GM12892 (cell line): ENCODE data around the gene SPTLC2.
A peak's percentile ranks its signal among the peaks of the same experiment; 100 is the strongest.
"Not testable (repeated sequence)": the region's sequence is repeated elsewhere in the genome, so short reads cannot be mapped to it uniquely, and the experiment has no call there.

Experiments used
- DNase-seq: peaks from one replicate; pipeline ENCODE4 v3.0.0; 2011; ENCODE audit not compliant: insufficient read length
- FAIRE-seq: peaks from 2 replicates; lab custom pipeline; 2011; peaks lifted over from hg19 to GRCh38; lab: Jason Lieb, UNC
- POLR2A ChIP-seq: IDR thresholded peaks from 2 replicates; pipeline ENCODE4 v1.6.1; 2011; ENCODE audit warnings: low read depth, low read length, control low read depth
- POLR2AphosphoS5 ChIP-seq: IDR thresholded peaks from 2 replicates; pipeline ENCODE4 v1.6.1; 2011; ENCODE audit warnings: low read depth, low read length, control low read depth
- TAF1 ChIP-seq: IDR thresholded peaks from 2 replicates; pipeline ENCODE4 v1.6.1; 2011; ENCODE audit warnings: low read depth, mild to moderate bottlenecking, control low read depth, low read length, borderline replicate concordance

The SPTLC2 gene

DNA sequence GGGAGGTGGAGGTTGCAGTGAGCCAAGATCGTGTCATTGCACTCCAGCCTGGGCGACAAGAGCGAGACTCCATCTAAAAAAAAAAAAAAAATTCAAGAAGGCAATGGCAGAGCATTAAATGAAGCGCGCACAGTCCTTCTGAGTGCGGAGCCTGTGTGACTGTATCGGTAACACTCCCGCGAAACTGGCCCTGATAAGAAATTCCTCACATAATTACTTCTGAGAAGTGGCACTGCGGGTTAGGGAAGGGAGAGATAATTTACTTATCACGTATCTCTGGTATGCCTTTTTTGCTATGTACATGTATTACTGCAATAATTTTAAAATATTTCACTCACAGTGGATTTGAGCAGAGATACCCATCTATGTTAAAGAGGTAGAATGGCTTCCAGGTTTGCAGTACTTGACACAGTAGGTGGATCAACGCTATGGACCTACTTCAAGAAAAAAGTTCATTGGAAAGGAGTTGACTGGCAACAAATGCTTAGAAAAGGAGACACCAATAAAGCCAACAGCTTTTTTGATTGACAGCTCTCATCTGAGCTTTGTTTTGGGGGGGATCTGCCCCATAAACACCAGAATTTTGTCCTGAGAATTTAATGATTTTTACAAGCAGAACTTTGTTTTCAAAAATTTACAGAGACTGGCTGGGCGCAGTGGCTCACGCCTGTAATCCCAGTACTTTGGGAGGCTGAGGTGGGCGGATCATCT lies 29.2 kb upstream of the SPTLC2 start:
- FAIRE-seq (no peak), DNase-seq (no peak)
- TF ChIP-seq POLR2A: no peak
- TF ChIP-seq POLR2AphosphoS5: no peak
- no peak for TF ChIP-seq TAF1

DNA sequence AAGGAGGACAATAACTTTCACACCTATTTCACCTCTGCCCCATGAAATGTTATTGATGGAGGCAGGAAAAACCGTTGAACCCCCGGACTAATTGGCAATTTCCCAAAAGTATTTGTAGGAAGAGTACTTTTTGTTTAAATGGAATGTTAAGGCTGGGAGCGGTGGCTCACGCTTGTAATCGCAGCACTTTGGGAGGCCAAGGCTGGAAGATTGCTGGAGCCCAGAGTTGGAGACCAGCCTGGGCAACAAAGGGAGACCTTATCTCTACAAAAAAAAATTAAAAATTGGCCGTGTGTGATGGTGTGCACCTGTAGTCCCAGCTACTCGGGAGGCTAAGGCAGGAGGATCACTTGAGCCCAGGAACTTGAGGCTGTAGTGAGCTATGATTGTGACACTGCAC lies 26.0 kb upstream of the SPTLC2 start:
- TF ChIP-seq POLR2AphosphoS5 (no peak), TAF1 (no peak), POLR2A (no peak)
- DNase-seq (no peak), FAIRE-seq (no peak)

DNA sequence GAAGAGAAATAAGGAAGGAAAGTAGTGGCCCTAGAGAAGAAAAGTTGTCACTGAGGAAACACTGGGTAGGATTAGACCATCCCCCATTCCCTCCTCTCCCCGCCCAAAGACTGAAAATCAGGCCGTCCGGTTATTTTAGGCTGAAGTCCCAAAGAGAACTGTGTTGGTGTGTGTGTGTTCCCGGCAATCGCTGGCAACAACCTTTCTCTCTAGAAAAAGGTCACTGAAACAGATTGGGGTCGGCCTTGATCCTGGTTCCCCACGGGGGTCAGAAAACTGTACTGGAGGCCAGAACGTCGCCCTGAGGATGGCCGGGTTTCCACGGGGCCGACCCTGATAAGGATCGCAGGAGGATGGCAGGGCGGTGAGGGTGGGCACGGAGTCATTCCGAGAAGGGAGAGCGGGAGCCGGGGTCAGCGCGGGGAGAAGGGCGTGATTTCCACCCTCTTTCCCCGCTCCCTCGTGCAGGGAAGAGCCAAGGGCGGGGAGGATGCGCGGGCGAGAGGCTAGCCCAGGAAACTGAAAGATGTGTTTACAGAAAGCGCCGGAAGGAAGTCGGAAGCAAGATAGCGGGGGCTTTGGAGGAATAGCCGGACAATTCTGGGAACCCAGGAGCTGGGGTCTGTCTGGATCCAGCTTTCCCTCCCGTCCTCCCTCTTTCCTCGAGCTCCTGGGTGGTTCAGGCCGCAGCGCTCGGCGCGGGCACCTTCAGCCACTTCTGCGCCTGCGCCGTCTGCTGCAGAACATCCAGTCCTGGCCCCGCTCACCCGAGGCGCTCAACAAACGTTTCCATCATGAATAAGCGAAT lies 25.3 kb upstream of the SPTLC2 start:
- DNase-seq: peak; percentile 61
- peak; percentile 86 for FAIRE-seq
- TF ChIP-seq POLR2AphosphoS5 (peak; percentile 38; the same call in 1 of the 2 replicates), POLR2A (peak; percentile 36; the same call in 1 of the 2 replicates), TAF1 (no peak)

DNA sequence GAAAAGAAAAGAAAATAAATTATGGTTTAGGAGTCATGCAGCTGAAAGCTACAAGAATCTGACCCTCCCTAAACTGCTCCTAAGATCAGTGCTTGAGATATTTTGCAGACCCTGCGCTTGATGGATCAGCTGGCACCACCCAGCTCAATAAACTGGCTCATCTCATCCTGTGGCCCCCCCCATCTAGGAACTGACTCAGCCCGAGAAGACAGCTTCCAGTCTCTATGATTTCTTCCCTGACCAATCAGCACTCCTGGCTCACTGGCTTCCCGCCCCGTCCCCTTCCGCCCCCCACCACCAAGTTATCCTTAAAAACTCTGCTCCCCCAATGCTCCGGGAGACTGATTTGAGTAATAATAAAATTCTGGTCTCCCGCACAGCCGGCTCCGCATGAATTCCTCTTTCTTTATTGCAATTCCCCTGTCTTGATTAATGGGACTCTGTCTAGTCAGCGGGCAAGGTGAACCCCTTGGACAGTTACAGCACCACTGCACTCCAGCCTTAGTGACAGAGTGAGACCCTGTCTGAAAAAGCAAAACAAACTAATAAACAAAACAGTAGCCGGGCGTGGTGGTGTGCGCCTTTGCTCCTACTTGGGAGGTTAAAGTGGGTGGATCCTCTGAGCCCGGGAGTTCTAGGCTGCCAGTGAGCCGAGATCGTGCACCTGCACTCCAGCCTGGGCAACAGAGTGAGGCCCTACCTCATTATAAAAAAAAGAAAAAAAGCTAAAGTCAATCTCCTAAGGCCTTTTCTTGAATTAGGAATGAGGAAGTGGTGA lies 24.5 kb upstream of the SPTLC2 start:
- FAIRE-seq: no peak
- no peak for DNase-seq
- TF ChIP-seq TAF1 (no peak), POLR2A (no peak), POLR2AphosphoS5 (no peak)

DNA sequence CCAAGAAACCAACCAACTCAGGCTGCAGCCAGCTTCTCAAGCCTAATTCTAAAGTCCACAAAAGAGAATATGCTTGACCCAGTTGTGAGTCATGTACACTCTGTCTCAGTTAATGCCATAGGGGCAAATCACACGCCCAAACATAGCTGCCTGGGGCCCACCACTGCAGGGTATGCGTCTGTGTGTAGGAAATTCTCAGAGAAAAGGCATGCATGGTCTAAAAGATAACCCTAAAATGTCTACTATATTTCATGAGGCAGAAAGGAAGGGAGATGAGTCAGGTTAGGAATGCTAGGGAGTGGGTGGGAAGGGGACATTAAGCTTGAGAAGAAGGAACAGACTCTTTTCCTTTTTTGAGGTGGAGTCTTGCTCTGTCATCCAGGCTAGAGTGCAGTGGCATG lies 22.3 kb upstream of the SPTLC2 start:
- no peak for TF ChIP-seq POLR2AphosphoS5
- no peak for TF ChIP-seq POLR2A
- no peak for TF ChIP-seq TAF1
- FAIRE-seq: no peak
- DNase-seq: no peak

DNA sequence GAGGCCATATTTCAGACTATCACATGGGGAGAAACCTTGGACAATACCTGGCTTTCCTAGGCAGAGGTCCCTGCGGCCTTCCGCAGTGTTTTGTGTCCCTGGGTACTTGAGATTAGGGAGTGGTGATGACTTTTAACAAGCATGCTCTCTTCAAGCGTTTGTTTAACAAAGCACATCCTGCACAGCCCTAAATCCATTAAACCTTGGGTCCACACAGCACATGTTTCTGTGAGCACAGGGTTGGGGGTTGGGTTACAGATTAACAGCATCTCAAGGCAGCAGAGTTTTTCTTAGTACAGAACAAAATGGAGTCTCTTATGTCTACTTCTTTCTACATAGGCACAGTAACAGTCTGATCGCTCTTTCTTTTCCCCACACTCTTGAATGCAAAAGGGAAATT lies 19.4 kb upstream of the SPTLC2 start:
- not testable (repeated sequence) for DNase-seq, FAIRE-seq

DNA sequence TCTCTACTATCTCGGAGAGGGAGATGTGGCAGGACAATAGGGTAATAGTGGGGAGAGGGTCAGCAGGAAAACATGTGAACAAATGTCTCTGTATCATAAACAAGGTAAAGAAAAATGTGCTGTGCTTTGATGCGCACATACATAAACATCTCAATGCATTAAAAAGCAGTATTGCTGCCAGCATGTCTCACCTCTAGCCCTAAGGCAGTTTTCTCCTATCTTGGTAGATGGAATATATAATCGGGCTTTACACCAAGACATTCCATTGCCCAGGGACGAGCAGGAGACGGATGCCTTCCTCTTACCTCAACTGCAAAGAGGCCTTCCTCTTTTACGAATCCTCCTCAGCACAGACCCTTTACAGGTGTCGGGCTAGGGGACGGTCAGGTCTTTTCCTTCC lies 19.0 kb upstream of the SPTLC2 start:
- not testable (repeated sequence) for FAIRE-seq, DNase-seq

DNA sequence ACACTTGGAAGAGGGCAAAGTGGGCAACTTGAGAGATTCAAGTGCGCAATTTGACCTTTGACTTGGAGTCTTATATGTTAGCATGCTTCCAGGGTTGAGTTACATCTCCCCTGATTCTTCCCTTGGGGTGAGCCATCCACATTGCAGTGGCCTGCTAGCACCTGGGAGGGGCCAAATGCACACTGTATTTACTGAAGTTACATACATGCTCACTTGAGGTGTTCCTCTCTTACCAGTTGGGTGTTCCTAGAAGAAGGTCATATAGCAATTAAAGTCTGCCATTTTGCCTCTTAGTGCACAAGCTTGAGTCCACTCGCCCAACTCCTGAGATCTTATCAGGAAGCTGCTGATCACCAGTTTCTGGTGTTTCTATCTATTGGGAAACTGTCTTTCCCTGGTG lies 13.7 kb upstream of the SPTLC2 start:
- FAIRE-seq (no peak), DNase-seq (no peak)
- no peak for TF ChIP-seq POLR2A
- no peak for TF ChIP-seq TAF1
- no peak for TF ChIP-seq POLR2AphosphoS5

DNA sequence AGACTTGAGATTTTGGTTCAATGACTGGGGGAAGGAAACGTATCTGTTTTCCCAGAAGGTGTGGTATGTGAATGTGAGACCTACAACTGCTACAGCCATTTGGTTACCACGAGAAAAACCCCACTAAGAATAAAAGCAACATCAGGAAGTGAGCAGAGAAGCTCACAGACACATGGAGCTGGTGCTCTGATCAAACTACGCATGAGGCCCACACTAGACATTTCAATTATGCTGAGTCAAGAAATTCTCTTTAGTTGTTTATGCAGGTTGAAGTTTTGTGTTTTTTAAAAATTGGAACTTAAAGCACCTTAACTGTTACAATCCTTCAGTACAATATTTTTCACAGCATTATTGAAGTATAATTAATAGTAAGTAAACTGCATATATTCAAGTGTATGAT lies 8.9 kb upstream of the SPTLC2 start:
- no peak for DNase-seq
- no peak for FAIRE-seq
- no peak for TF ChIP-seq TAF1
- TF ChIP-seq POLR2AphosphoS5: no peak
- no peak for TF ChIP-seq POLR2A

DNA sequence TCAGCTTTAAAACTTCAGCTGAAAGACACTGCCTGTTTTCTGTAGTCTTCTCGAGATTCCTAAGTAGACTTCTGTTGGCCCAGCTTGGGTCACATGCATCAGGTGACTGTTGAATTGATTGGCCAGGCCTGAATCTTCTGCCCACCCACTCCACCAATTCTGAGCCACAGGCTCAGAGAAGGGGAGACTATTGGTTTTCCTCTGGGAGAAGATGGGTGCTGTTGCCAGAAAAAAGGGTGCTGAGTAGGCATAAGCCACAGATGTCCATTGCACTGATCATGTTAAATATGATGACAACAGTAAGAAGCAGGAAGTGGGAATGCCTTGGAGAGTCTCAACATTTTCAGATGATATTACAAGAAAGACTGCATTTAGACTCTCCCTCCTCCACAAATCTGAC lies 6.8 kb upstream of the SPTLC2 start:
- FAIRE-seq (no peak), DNase-seq (no peak)
- TF ChIP-seq POLR2AphosphoS5: no peak

DNA sequence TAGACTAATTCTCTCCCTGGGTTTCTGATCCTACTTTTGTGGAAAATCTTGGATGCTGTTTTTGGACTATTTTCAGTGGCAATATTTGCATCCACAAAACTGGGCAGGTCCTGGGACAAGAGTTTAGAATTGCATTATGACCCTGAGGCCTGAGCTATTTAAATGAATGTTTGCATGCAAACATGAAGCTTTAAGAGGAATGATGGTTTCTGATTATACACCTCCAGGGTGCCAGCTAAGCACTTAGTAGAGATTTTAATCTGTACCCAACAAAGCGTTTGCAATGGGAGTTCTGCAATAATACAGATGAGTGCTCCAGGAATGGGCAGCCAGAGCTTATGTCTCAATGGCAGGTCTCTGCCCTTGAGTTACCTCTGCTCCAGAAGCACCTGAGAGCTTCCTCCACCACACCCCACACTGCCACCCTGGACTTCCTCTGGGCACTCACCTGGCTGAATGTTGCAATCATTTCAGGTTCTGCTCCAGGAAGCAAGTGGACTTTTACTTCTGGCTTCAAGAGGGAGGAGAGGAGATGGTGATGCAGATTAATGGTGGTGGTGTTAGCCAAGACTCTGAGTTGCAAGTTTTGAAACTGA lies 6.0 kb upstream of the SPTLC2 start:
- FAIRE-seq (no peak), DNase-seq (no peak)
- TF ChIP-seq POLR2AphosphoS5 (no peak), TAF1 (no peak), POLR2A (no peak)
